ENCODE data around the gene ATF6B.

- TF ChIP-seq GATA2 (IDR thresholded peaks at IDR 0.05; ENCODE audit: low read depth, low read length) (no peak), GATA3 (IDR thresholded peaks at IDR 0.05; ENCODE audit: low read depth, low read length) (no peak)
These were observed 1.2 kb downstream of the ATF6B start for GRCh38 chr6:32126880-32127279.
